ENCODE results near the gene SLC22A1.

- TF ChIP-seq, protein P1, sequence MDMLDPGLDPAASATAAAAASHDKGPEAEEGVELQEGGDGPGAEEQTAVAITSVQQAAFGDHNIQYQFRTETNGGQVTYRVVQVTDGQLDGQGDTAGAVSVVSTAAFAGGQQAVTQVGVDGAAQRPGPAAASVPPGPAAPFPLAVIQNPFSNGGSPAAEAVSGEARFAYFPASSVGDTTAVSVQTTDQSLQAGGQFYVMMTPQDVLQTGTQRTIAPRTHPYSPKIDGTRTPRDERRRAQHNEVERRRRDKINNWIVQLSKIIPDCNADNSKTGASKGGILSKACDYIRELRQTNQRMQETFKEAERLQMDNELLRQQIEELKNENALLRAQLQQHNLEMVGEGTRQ (IDR thresholded peaks at IDR 0.05; ENCODE audit: low read depth, low read length) = no peak
- TF ChIP-seq, protein P2, sequence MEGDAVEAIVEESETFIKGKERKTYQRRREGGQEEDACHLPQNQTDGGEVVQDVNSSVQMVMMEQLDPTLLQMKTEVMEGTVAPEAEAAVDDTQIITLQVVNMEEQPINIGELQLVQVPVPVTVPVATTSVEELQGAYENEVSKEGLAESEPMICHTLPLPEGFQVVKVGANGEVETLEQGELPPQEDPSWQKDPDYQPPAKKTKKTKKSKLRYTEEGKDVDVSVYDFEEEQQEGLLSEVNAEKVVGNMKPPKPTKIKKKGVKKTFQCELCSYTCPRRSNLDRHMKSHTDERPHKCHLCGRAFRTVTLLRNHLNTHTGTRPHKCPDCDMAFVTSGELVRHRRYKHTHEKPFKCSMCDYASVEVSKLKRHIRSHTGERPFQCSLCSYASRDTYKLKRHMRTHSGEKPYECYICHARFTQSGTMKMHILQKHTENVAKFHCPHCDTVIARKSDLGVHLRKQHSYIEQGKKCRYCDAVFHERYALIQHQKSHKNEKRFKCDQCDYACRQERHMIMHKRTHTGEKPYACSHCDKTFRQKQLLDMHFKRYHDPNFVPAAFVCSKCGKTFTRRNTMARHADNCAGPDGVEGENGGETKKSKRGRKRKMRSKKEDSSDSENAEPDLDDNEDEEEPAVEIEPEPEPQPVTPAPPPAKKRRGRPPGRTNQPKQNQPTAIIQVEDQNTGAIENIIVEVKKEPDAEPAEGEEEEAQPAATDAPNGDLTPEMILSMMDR (conservative IDR thresholded peaks at IDR 0.05; ENCODE audit: low read depth, low read length) = no peak
- TF ChIP-seq RAD21 (IDR thresholded peaks at IDR 0.05; ENCODE audit: low read length) = no peak
- no peak for TF ChIP-seq POLR2A (IDR thresholded peaks at IDR 0.05; ENCODE audit: low read depth, low read length)
- TF ChIP-seq SMC3 (IDR thresholded peaks at IDR 0.05; ENCODE audit: low read depth, low read length) = no peak
- no peak for TF ChIP-seq BHLHE40 (IDR thresholded peaks at IDR 0.05; ENCODE audit: low read depth, low read length)
- no peak for TF ChIP-seq MXI1 (IDR thresholded peaks at IDR 0.05; ENCODE audit: borderline replicate concordance, low read depth, low read length)
- no peak for TF ChIP-seq CEBPB (IDR thresholded peaks at IDR 0.05; ENCODE audit: low read depth, low read length)
Measured at GRCh38 chr6:160173806-160174527, 52.4 kb downstream of the SLC22A1 start.
